ENCODE results near the gene GRIFIN. TPM values are rescaled to one million over a fixed set of nuclear protein-coding genes. Genes with fewer than 3 reads are reported as not detected.

GRIFIN gene
- total and polyA plus RNA-seq, 9 of the 15 experiments (the other 6 are each of a cell fraction or from before 2014, with no cell fraction given) = not detected

DNA sequence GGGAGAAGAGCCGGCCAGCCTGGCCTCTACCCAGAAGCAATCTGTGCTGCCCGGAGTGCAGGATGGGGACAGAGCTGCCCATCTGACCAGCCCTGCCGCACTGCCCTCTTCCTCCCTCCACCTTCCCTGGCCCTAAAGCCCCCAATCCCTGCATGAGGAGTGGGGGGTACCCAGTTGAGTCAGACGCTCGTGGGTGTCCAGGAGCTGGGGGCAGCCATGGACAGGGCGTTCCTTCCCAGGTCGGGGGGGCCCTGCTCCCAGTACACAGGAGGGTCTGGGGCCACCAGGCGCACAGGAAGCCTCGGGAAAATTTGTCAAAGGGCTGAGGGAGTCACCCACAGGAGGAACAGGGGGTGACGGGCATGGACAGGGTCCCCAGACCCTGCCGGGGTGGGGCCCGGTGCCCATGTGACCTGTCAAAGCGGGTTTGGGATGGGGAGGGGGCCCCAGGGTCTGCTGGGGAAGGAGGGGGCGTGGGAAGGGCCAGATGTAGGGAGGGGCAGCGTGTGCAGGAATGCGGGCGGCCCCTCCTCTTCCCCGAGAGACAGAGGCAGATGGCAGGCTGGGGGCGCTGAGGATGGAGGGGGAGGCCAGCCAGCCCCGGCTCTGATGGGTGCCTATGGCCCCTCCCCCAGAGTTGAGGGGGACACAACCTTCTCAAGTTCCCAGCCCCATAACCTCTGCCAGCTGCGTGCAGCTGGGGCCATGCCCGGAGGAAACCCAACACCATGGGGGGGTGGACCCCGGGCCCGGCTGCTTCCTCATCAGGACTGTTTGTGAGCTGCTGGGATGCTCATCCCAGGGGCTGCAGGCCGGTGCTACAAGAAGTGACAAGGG lies 21.5 kb upstream of the GRIFIN start:
- no TSS peak for BruUV-seq (replicated peaks)
- 3% methylated on average over 15 of the region's 25 CpGs for WGBS (ENCODE audit: insufficient coverage, low coverage, missing lambda C conversion rate)
- TF ChIP-seq, protein P1, sequence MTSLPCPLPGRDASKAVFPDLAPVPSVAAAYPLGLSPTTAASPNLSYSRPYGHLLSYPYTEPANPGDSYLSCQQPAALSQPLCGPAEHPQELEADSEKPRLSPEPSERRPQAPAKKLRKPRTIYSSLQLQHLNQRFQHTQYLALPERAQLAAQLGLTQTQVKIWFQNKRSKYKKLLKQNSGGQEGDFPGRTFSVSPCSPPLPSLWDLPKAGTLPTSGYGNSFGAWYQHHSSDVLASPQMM (CRISPR knock-in tag; IDR thresholded peaks at IDR 0.05) = no peak
- TF ChIP-seq SOX6 (IDR thresholded peaks at IDR 0.05) = no peak
- TF ChIP-seq ZBTB7A (IDR thresholded peaks at IDR 0.05; ENCODE audit: borderline replicate concordance, control insufficient read depth, low read depth, low read length) = 0 out of 2 replicates have a peak, but pooled peaks have one; percentile 8
- H3K4me1 ChIP-seq (replicated peaks in 1 of 2; ENCODE audit: control insufficient read depth in 2 of 2, insufficient read depth in 2 of 2, low read length in 2 of 2) = peaks cover 0 to 50% of the 10 kb centered on the region in 2 experiments; a peak in 2 of 5 replicates
- intact Hi-C loops (cut with micrococcal nuclease) = no loop called here
- H3K27ac ChIP-seq (ENCODE audit: extremely low read depth, low read depth, low read length) = no peak overlapping the region
- no peaks in the 10 kb centered on the region for H3K9me1 ChIP-seq (ENCODE audit: control insufficient read depth, insufficient read depth, low read length)
- no peak for DNase-seq (ENCODE audit: extremely low read depth in 1 of 4, low spot score in 3 of 4)
- H3K9ac ChIP-seq (ENCODE audit: insufficient read depth in 1 of 2, low read depth in 2 of 2, low read length in 2 of 2) = no peak overlapping the region
- no peaks in the 10 kb centered on the region for H3K79me2 ChIP-seq (ENCODE audit: control insufficient read depth, insufficient read depth, low read length)
- no peak for ATAC-seq
- no peaks in the 10 kb centered on the region for H4K20me1 ChIP-seq (replicated peaks; ENCODE audit: control insufficient read depth, insufficient read depth, low read length)
- H3K4me2 ChIP-seq (ENCODE audit: insufficient read depth, low read length) = no peak overlapping the region
- ChIA-PET POLR2A (interaction anchor here (0.9 to 1.6 kb wide), 3 partner anchors 11 to 212 kb away, joined by 3 to 8 read pairs (median 4); no protein-coding TSS in a partner anchor), CTCF (ENCODE audit: low intra/inter-chr PET ratio) (no interaction called here)
- no peaks in the 10 kb centered on the region for H3K9me3 ChIP-seq (replicated peaks; ENCODE audit: control insufficient read depth, insufficient read depth, low read depth, low read length)
- H2AFZ ChIP-seq (ENCODE audit: low read depth, low read length) = no peak overlapping the region
- no peak for FAIRE-seq
- in situ Hi-C loops (cut with MboI) = no loop called here
- no peaks in the 10 kb centered on the region for H3K36me3 ChIP-seq (ENCODE audit: control insufficient read depth, insufficient read depth, low read length)
- H3K4me3 ChIP-seq = no peak overlapping the region
- H3K27me3 ChIP-seq (ENCODE audit: control insufficient read depth in 2 of 2, insufficient read depth in 2 of 2, low read length in 2 of 2) = peaks cover 6 to 35% of the 10 kb centered on the region in 2 experiments; a peak in 3 of 5 replicates

DNA sequence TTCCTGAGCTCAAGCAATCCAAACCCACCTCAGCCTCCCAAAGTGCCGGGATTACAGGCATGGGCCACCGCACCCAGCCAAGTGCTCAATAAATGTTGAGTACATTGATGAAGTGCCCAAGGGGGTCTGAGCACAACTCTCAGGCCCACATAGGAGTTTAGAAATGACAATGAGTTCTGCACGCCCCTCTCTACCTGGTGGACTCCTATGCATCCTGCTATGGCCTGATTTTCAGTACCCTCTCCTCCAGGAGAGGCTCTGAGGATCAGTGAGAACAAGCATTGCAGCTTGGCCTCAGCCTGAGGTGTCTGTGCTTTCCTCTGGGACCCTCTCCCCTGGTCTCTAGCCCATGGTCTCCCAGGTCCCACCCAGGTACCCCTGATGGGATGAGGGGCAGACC lies 20.9 kb upstream of the GRIFIN start:
- peaks cover 0 to 44% of the 10 kb centered on the region in 2 experiments; a peak in 2 of 5 replicates for H3K4me1 ChIP-seq (replicated peaks in 1 of 2; ENCODE audit: control insufficient read depth in 2 of 2, insufficient read depth in 2 of 2, low read length in 2 of 2)
- no peak for DNase-seq (ENCODE audit: extremely low read depth in 1 of 4, low spot score in 3 of 4)
- no peaks in the 10 kb centered on the region for H4K20me1 ChIP-seq (replicated peaks; ENCODE audit: control insufficient read depth, insufficient read depth, low read length)
- H3K4me3 ChIP-seq = no peak overlapping the region
- intact Hi-C loops (cut with micrococcal nuclease) (no loop called here), in situ Hi-C loops (cut with MboI) (no loop called here)
- WGBS (ENCODE audit: insufficient coverage, low coverage, missing lambda C conversion rate) = 10% methylated on average over 3 of the region's 3 CpGs
- CTCF ChIA-PET (ENCODE audit: low intra/inter-chr PET ratio) = no interaction called here
- POLR2A ChIA-PET = interaction anchor here (0.8 kb wide), 1 partner anchor 14 kb away, joined by 3 read pairs; no protein-coding TSS in a partner anchor
- no TSS peak for BruUV-seq (replicated peaks)
- H3K36me3 ChIP-seq (ENCODE audit: control insufficient read depth, insufficient read depth, low read length) = no peaks in the 10 kb centered on the region
- FAIRE-seq = no peak
- H2AFZ ChIP-seq (ENCODE audit: low read depth, low read length) = no peak overlapping the region
- no peak for ATAC-seq
- H3K27ac ChIP-seq (ENCODE audit: extremely low read depth, low read depth, low read length) = no peak overlapping the region
- no peaks in the 10 kb centered on the region for H3K9me1 ChIP-seq (ENCODE audit: control insufficient read depth, insufficient read depth, low read length)
- no peak overlapping the region for H3K9ac ChIP-seq (ENCODE audit: insufficient read depth in 1 of 2, low read depth in 2 of 2, low read length in 2 of 2)
- H3K4me2 ChIP-seq (ENCODE audit: insufficient read depth, low read length) = no peak overlapping the region
- H3K79me2 ChIP-seq (ENCODE audit: control insufficient read depth, insufficient read depth, low read length) = no peaks in the 10 kb centered on the region
- H3K27me3 ChIP-seq (ENCODE audit: control insufficient read depth in 2 of 2, insufficient read depth in 2 of 2, low read length in 2 of 2) = peaks cover 6 to 35% of the 10 kb centered on the region in 2 experiments; a peak in 3 of 5 replicates
- TF ChIP-seq CCAR2 (IDR thresholded peaks at IDR 0.05; ENCODE audit: low read depth, low read length) = no peak
- TF ChIP-seq CBX2 (IDR thresholded peaks at IDR 0.05; ENCODE audit: insufficient read depth, low read length, poor library complexity, severe bottlenecking) = no peak
- TF ChIP-seq HOXB6 (CRISPR knock-in tag; IDR thresholded peaks at IDR 0.05; ENCODE audit: borderline replicate concordance) = no peak
- TF ChIP-seq RBM34 (IDR thresholded peaks at IDR 0.05; ENCODE audit: borderline replicate concordance, insufficient read depth, low read length) = no peak
- no peak for TF ChIP-seq FOXO4 (CRISPR knock-in tag; IDR thresholded peaks at IDR 0.05)
- H3K9me3 ChIP-seq (replicated peaks; ENCODE audit: control insufficient read depth, insufficient read depth, low read depth, low read length) = no peaks in the 10 kb centered on the region
